Measurements from ENCODE around the gene NKAIN2.

NKAIN2 gene

GRCh38 chr6:124260337-124260736, 456.7 kb downstream of the NKAIN2 start:
- no peak for DNase-seq
- Histone ChIP-seq H3K4me3 (no peak overlapping the region), H3K4me1 (no peaks in the 10 kb centered on the region), H3K27ac (no peak overlapping the region), H3K27me3 (no peaks in the 10 kb centered on the region), H3K9me3 (no peaks in the 10 kb centered on the region), H3K36me3 (no peaks in the 10 kb centered on the region)
- intact Hi-C loops (cut with DNase I; ENCODE audit: low total_unique reads) = no loop called here
- TF ChIP-seq CTCF (IDR thresholded peaks at IDR 0.05) = no peak

GRCh38 chr6:124269733-124270132, 466.1 kb downstream of the NKAIN2 start:
- Histone ChIP-seq H3K4me1 (no peaks in the 10 kb centered on the region), H3K27me3 (no peaks in the 10 kb centered on the region), H3K27ac (no peak overlapping the region), H3K36me3 (no peaks in the 10 kb centered on the region), H3K9me3 (no peaks in the 10 kb centered on the region), H3K4me3 (no peak overlapping the region)
- TF ChIP-seq CTCF (IDR thresholded peaks at IDR 0.05) = no peak
- no peak for DNase-seq
- intact Hi-C loops (cut with DNase I; ENCODE audit: low total_unique reads) = no loop called here

- H3K9me3 ChIP-seq = no peaks in the 10 kb centered on the region
- no peaks in the 10 kb centered on the region for H3K36me3 ChIP-seq
- H3K27me3 ChIP-seq = no peaks in the 10 kb centered on the region
- H3K4me3 ChIP-seq = no peak overlapping the region
- no peak for TF ChIP-seq CTCF (IDR thresholded peaks at IDR 0.05)
- H3K4me1 ChIP-seq = no peaks in the 10 kb centered on the region
- DNase-seq = no peak
- no peak overlapping the region for H3K27ac ChIP-seq
- intact Hi-C loops (cut with DNase I; ENCODE audit: low total_unique reads) = no loop called here
Observed at GRCh38 chr6:124273701-124274100, 470.0 kb downstream of the NKAIN2 start.

- intact Hi-C loops (cut with DNase I; ENCODE audit: low total_unique reads) = no loop called here
- H3K27ac ChIP-seq = no peak overlapping the region
Observed at GRCh38 chr6:124282541-124282940, 478.9 kb downstream of the NKAIN2 start.

GRCh38 chr6:124283486-124283885, 479.8 kb downstream of the NKAIN2 start:
- Histone ChIP-seq H3K36me3 (no peaks in the 10 kb centered on the region), H3K9me3 (no peaks in the 10 kb centered on the region), H3K4me3 (no peak overlapping the region), H3K27me3 (no peaks in the 10 kb centered on the region), H3K27ac (no peak overlapping the region), H3K4me1 (no peaks in the 10 kb centered on the region)
- TF ChIP-seq CTCF (IDR thresholded peaks at IDR 0.05) = no peak
- intact Hi-C loops (cut with DNase I; ENCODE audit: low total_unique reads) = no loop called here
- DNase-seq = no peak

More at GRCh38 chr6:124282541-124282940, 478.9 kb downstream of the NKAIN2 start:
- Histone ChIP-seq H3K36me3 (no peaks in the 10 kb centered on the region), H3K27me3 (no peaks in the 10 kb centered on the region), H3K9me3 (no peaks in the 10 kb centered on the region), H3K4me3 (no peak overlapping the region), H3K4me1 (no peaks in the 10 kb centered on the region)
- TF ChIP-seq CTCF (IDR thresholded peaks at IDR 0.05) = no peak
- no peak for DNase-seq

- H3K36me3 ChIP-seq = no peaks in the 10 kb centered on the region
- H3K27ac ChIP-seq = no peak overlapping the region
- H3K9me3 ChIP-seq = no peaks in the 10 kb centered on the region
- H3K27me3 ChIP-seq = no peaks in the 10 kb centered on the region
- H3K4me3 ChIP-seq = no peak overlapping the region
- intact Hi-C loops (cut with DNase I; ENCODE audit: low total_unique reads) = no loop called here
- TF ChIP-seq CTCF (IDR thresholded peaks at IDR 0.05) = no peak
- no peak for DNase-seq
- H3K4me1 ChIP-seq = no peaks in the 10 kb centered on the region
Observed at GRCh38 chr6:124285146-124285545, 481.5 kb downstream of the NKAIN2 start.

Measured in tibial artery (tissue), 4 donors.